ENCODE data around the gene TMEM253.
A peak's percentile ranks its signal among the peaks of the same experiment; 100 is the strongest.

Gene TMEM253

GRCh38 chr14:21100931-21101330 lies at the start of gene TMEM253:
Gene TMEM253 (plus strand): TSS chr14:21101066. CDS start chr14:21101344, 278 bp downstream.
- DNase-seq (ENCODE audit: low spot score): no peak

GRCh38 chr14:21053184-21054122 lies 47.4 kb upstream of the TMEM253 start:
- DNase-seq (ENCODE audit: low spot score): no peak

GRCh38 chr14:21054123-21054767 lies 46.6 kb upstream of the TMEM253 start:
- no peak for DNase-seq (ENCODE audit: low spot score)

GRCh38 chr14:21054768-21055145 lies 46.1 kb upstream of the TMEM253 start:
- no peak for DNase-seq (ENCODE audit: low spot score)

GRCh38 chr14:21055432-21056117 lies 45.3 kb upstream of the TMEM253 start:
- no peak for DNase-seq (ENCODE audit: low spot score)

- peak; percentile 52 for DNase-seq (ENCODE audit: low spot score)
Observed at GRCh38 chr14:21056520-21057163, 44.2 kb upstream of the TMEM253 start.

GRCh38 chr14:21057803-21058675 lies 42.8 kb upstream of the TMEM253 start, which contains the start of gene RNASE8:
Gene RNASE8 (plus strand): TSS chr14:21057822. CDS start chr14:21057893, 71 bp downstream.
- peak; percentile 49 for DNase-seq (ENCODE audit: low spot score)

GRCh38 chr14:21058903-21059302 lies 42.0 kb upstream of the TMEM253 start:
- no peak for DNase-seq (ENCODE audit: low spot score)

GRCh38 chr14:21059842-21060613 lies 40.8 kb upstream of the TMEM253 start:
- no peak for DNase-seq (ENCODE audit: low spot score)

GRCh38 chr14:21060614-21061346 lies 40.1 kb upstream of the TMEM253 start:
- DNase-seq (ENCODE audit: low spot score): no peak

GRCh38 chr14:21061347-21061668 lies 39.6 kb upstream of the TMEM253 start:
- no peak for DNase-seq (ENCODE audit: low spot score)

- DNase-seq (ENCODE audit: low spot score): peak; percentile 75
Observed at GRCh38 chr14:21063479-21063878, 37.4 kb upstream of the TMEM253 start.

- no peak for DNase-seq (ENCODE audit: low spot score)
Observed at GRCh38 chr14:21066882-21067502, 33.9 kb upstream of the TMEM253 start.

- peak; percentile 67 for DNase-seq (ENCODE audit: low spot score)
Observed at GRCh38 chr14:21068521-21069387, 32.1 kb upstream of the TMEM253 start.

GRCh38 chr14:21069388-21070082 lies 31.3 kb upstream of the TMEM253 start:
- peak; percentile 42 for DNase-seq (ENCODE audit: low spot score)

GRCh38 chr14:21070083-21070609 lies 30.7 kb upstream of the TMEM253 start, which contains the start of gene ARHGEF40:
Gene ARHGEF40 (plus strand): TSS chr14:21070304. CDS start chr14:21070397, 93 bp downstream.
- peak; percentile 86 for DNase-seq (ENCODE audit: low spot score)

GRCh38 chr14:21070610-21071224 lies 30.1 kb upstream of the TMEM253 start:
- peak; percentile 51 for DNase-seq (ENCODE audit: low spot score)

All from AG20443 (cell line).